Liver (tissue), 9 donors: ENCODE results near the gene TBC1D16. TPM values are rescaled to one million over a fixed set of nuclear protein-coding genes. Genes with fewer than 3 reads are reported as not detected.

Experiments used
- DNase-seq: peaks from one replicate; pipeline ENCODE4 v3.0.0-alpha.2; 2017; ENCODE audit warnings: low spot score
- H3K27ac ChIP-seq, 2 donors: one replicate each; pipeline ENCODE4 v1.7.0; 2013; ENCODE audit warnings: inconsistent platforms in 2 of 2, low read length in 2 of 2, control low read depth in 1 of 2, low read depth in 1 of 2, mild to moderate bottlenecking in 1 of 2
- H3K27me3 ChIP-seq, 4 donors: one replicate each; pipeline versions ENCODE4 v1.6.1 to v1.7.0; 2013; ENCODE audit warnings: low read length in 3 of 4, inconsistent platforms in 1 of 4, mild to moderate bottlenecking in 1 of 4, moderate library complexity in 1 of 4; ENCODE audit not compliant: control insufficient read depth in 4 of 4, insufficient read depth in 4 of 4
- H3K36me3 ChIP-seq, 4 donors: one replicate each; pipeline versions ENCODE4 v1.6.1 to v1.7.0; 2013; ENCODE audit warnings: low read length in 3 of 4, mild to moderate bottlenecking in 3 of 4, low read depth in 1 of 4, moderate library complexity in 1 of 4; ENCODE audit not compliant: control insufficient read depth in 4 of 4, insufficient read depth in 3 of 4
- H3K4me1 ChIP-seq, 4 donors: one replicate each; pipeline versions ENCODE4 v1.6.1 to v1.7.0; 2013; ENCODE audit warnings: low read length in 3 of 4, mild to moderate bottlenecking in 3 of 4, moderate library complexity in 1 of 4; ENCODE audit not compliant: control insufficient read depth in 4 of 4, insufficient read depth in 4 of 4
- H3K4me3 ChIP-seq, 3 donors: one replicate each; pipeline versions ENCODE4 v1.6.1 to v1.7.0; 2013; ENCODE audit warnings: low read length in 3 of 3, control low read depth in 1 of 3, low read depth in 1 of 3, mild to moderate bottlenecking in 1 of 3
- H3K9ac ChIP-seq, 2 donors: one replicate each; pipeline ENCODE4 v1.7.0; 2013; ENCODE audit warnings: low read length in 2 of 2, mild to moderate bottlenecking in 2 of 2, moderate library complexity in 2 of 2, control low read depth in 1 of 2, low read depth in 1 of 2
- H3K9me3 ChIP-seq, 4 donors: one replicate each; pipeline versions ENCODE4 v1.6.1 to v1.7.0; 2013; ENCODE audit warnings: low read length in 3 of 4; ENCODE audit not compliant: control insufficient read depth in 4 of 4
- ATF3 ChIP-seq: IDR thresholded peaks from 2 replicates; pipeline ENCODE4 v1.6.1; 2016; ENCODE audit warnings: antibody characterized with exemption
- EGR1 ChIP-seq, 2 donors: IDR thresholded peaks; 2 replicates each; pipeline ENCODE4 v1.6.1; 2016 to 2018; ENCODE audit warnings: antibody characterized with exemption in 2 of 2, low read depth in 2 of 2
- FOXA1 ChIP-seq: IDR thresholded peaks from 2 replicates; pipeline ENCODE4 v1.6.1; 2016; ENCODE audit warnings: antibody characterized with exemption
- FOXA2 ChIP-seq: IDR thresholded peaks from 2 replicates; pipeline ENCODE4 v1.6.1; 2016; ENCODE audit warnings: antibody characterized with exemption
- GABPA ChIP-seq, 2 donors: IDR thresholded peaks in 1 of 2; conservative IDR thresholded peaks in 1 of 2; 2 replicates each; pipeline ENCODE4 v1.6.1; 2016; ENCODE audit warnings: antibody characterized with exemption in 2 of 2, mild to moderate bottlenecking in 1 of 2, moderate library complexity in 1 of 2
- HNF4A ChIP-seq, 2 donors: conservative IDR thresholded peaks; 2 replicates each; pipeline ENCODE4 v1.6.1; 2016; ENCODE audit warnings: antibody characterized with exemption in 2 of 2, mild to moderate bottlenecking in 2 of 2
- HNF4G ChIP-seq: IDR thresholded peaks from 2 replicates; pipeline ENCODE4 v1.6.1; 2016; ENCODE audit warnings: antibody characterized with exemption
- JUND ChIP-seq, 2 donors: IDR thresholded peaks; 2 replicates each; pipeline ENCODE4 v1.6.1; 2016; ENCODE audit warnings: antibody characterized with exemption in 2 of 2
- REST ChIP-seq: IDR thresholded peaks from 2 replicates; pipeline ENCODE4 v1.6.1; 2016; ENCODE audit warnings: antibody characterized with exemption, mild to moderate bottlenecking
- RXRA ChIP-seq, 2 donors: IDR thresholded peaks; 2 replicates each; pipeline ENCODE4 v1.6.1; 2017 to 2018; ENCODE audit warnings: antibody characterized with exemption in 2 of 2, mild to moderate bottlenecking in 1 of 2
- SP1 ChIP-seq: IDR thresholded peaks from 2 replicates; pipeline ENCODE4 v1.6.1; 2018; ENCODE audit warnings: antibody characterized with exemption, mild to moderate bottlenecking
- TAF1 ChIP-seq: conservative IDR thresholded peaks from 2 replicates; pipeline ENCODE4 v1.6.1; 2016; ENCODE audit warnings: antibody characterized with exemption, mild to moderate bottlenecking
- YY1 ChIP-seq: IDR thresholded peaks from 2 replicates; pipeline ENCODE4 v1.6.1; 2016; ENCODE audit warnings: antibody characterized with exemption, mild to moderate bottlenecking
- WGBS: extraction: QIAGEN DNeasy Blood & Tissue Kit; methylation state at CpG from one replicate; pipeline ENCODE4 v1.1.7; 2013; 5-methylcytosine and 5-hydroxymethylcytosine counted together
- polyA plus RNA-seq, 2 donors: library from polyadenylated mRNA; stranded (reverse) in 1 of 2; unstranded in 1 of 2; fragments of 200-250 nt in 1 of 2; fragments of >200 nt in 1 of 2; fragmentation: Nextera tagmentation in 1 of 2; extraction: Ambion mirVana in 1 of 2; gene quantifications; one replicate each; pipeline versions ENCODE4 v1.2.1 to v1.2.3, GENCODE V29; 2013 to 2015
- total RNA-seq, 2 donors: library from RNA; depleted of rRNA; stranded (reverse); fragments of >200 nt; gene quantifications; one replicate each; pipeline ENCODE4 v1.2.3, GENCODE V29; 2014
- TF ChIP-seq, protein P1 (sequence below): IDR thresholded peaks from 2 replicates; pipeline ENCODE4 v1.6.1; 2016; ENCODE audit warnings: antibody characterized with exemption
- TF ChIP-seq, protein P2 (sequence below): fragments of 150-350 bp; IDR thresholded peaks from 2 replicates; pipeline ENCODE4 v1.5.1; 2017; ENCODE audit warnings: improper control_type of control experiment, low read depth, low read length; ENCODE audit not compliant: missing input control
- donor health status: healthy.
- donor health status: healthy.
- donor health status: healthy.
- donor health status: healthy.
- donor health status: healthy.

Gene TBC1D16
- total and polyA plus RNA-seq, 4 donors: 3.4 to 29.5 (median 4.7) TPM

- DNase-seq: no peak
- Histone ChIP-seq H3K4me3 (no peak overlapping the region), H3K9me3 (no peaks in the 10 kb centered on the region)
Measured at GRCh38 chr17:79951361-79952264, 84.1 kb downstream of the TBC1D16 start.

GRCh38 chr17:79950751-79951150 is 84.9 kb downstream of the TBC1D16 start:
- H3K4me1 ChIP-seq: no peaks in the 10 kb centered on the region
- no peaks in the 10 kb centered on the region for H3K27me3 ChIP-seq
- H3K4me3 ChIP-seq: no peak overlapping the region
- 88% methylated on average over 17 of the region's 17 CpGs for WGBS
- no peak for DNase-seq
- H3K9ac ChIP-seq: no peak overlapping the region
- no peaks in the 10 kb centered on the region for H3K9me3 ChIP-seq
- peaks cover 3 to 19% (median 5%) of the 10 kb centered on the region in 4 donors for H3K36me3 ChIP-seq
- no peak overlapping the region for H3K27ac ChIP-seq
- TF ChIP-seq EGR1 (IDR thresholded peaks at IDR 0.05; ENCODE audit: low read depth in 2 of 2): no peak
- no peak for TF ChIP-seq FOXA1
- no peak for TF ChIP-seq JUND (IDR thresholded peaks at IDR 0.05)
- TF ChIP-seq, protein P1, sequence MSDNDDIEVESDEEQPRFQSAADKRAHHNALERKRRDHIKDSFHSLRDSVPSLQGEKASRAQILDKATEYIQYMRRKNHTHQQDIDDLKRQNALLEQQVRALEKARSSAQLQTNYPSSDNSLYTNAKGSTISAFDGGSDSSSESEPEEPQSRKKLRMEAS: no peak
- no peak for TF ChIP-seq TAF1
- TF ChIP-seq GABPA (IDR thresholded peaks at IDR 0.05 in 1 of 2, conservative IDR thresholded peaks at IDR 0.05 in 1 of 2): no peak
- TF ChIP-seq, protein P2, sequence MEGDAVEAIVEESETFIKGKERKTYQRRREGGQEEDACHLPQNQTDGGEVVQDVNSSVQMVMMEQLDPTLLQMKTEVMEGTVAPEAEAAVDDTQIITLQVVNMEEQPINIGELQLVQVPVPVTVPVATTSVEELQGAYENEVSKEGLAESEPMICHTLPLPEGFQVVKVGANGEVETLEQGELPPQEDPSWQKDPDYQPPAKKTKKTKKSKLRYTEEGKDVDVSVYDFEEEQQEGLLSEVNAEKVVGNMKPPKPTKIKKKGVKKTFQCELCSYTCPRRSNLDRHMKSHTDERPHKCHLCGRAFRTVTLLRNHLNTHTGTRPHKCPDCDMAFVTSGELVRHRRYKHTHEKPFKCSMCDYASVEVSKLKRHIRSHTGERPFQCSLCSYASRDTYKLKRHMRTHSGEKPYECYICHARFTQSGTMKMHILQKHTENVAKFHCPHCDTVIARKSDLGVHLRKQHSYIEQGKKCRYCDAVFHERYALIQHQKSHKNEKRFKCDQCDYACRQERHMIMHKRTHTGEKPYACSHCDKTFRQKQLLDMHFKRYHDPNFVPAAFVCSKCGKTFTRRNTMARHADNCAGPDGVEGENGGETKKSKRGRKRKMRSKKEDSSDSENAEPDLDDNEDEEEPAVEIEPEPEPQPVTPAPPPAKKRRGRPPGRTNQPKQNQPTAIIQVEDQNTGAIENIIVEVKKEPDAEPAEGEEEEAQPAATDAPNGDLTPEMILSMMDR: no peak
- TF ChIP-seq RXRA (IDR thresholded peaks at IDR 0.05): no peak
- TF ChIP-seq SP1: no peak
- no peak for TF ChIP-seq REST

More at GRCh38 chr17:79951361-79952264, 84.1 kb downstream of the TBC1D16 start:
- TF ChIP-seq JUND (IDR thresholded peaks at IDR 0.05): no peak
- no peak for TF ChIP-seq TAF1
- TF ChIP-seq FOXA2: no peak
- TF ChIP-seq, protein P1: no peak
- no peak for TF ChIP-seq EGR1 (IDR thresholded peaks at IDR 0.05; ENCODE audit: low read depth in 2 of 2)
- no peak for TF ChIP-seq HNF4G
- no peak for TF ChIP-seq ATF3
- no peak for TF ChIP-seq YY1
- no peak for TF ChIP-seq REST
- TF ChIP-seq SP1: no peak
- no peak for TF ChIP-seq FOXA1
- TF ChIP-seq GABPA (IDR thresholded peaks at IDR 0.05 in 1 of 2, conservative IDR thresholded peaks at IDR 0.05 in 1 of 2): no peak
- TF ChIP-seq HNF4A (conservative IDR thresholded peaks at IDR 0.05): no peak
- TF ChIP-seq RXRA (IDR thresholded peaks at IDR 0.05): no peak
- no peaks in the 10 kb centered on the region for H3K27me3 ChIP-seq
- no peak overlapping the region for H3K27ac ChIP-seq
- no peak overlapping the region for H3K9ac ChIP-seq
- no peaks in the 10 kb centered on the region for H3K4me1 ChIP-seq
- H3K36me3 ChIP-seq: peaks cover 3 to 19% (median 5%) of the 10 kb centered on the region in 4 donors
- WGBS: 79% methylated on average over 31 of the region's 31 CpGs
